Tibial artery (tissue), 4 donors: ENCODE results near the gene CXCR4.

ENCODE experiments used
- DNase-seq, 2 donors: peaks; one replicate each; pipeline ENCODE4 v3.0.0-alpha.2; 2019
- H3K27ac ChIP-seq, 2 donors: fragments of 200-600 bp; sonication (generic) in 1 of 2; 1 replicate in 1 of 2; 2 replicates in 1 of 2; pipeline ENCODE4 v1.5.1; 2018 to 2019; ENCODE audit warnings: mild to moderate bottlenecking in 1 of 2
- H3K27me3 ChIP-seq, 2 donors: fragments of 200-600 bp; sonication (generic) in 1 of 2; one replicate each; pipeline versions ENCODE4 v1.5.1 to v1.6.0; 2016 to 2019
- H3K36me3 ChIP-seq, 3 donors: fragments of 200-600 bp; sonication (generic) in 2 of 3; one replicate each; pipeline ENCODE4 v1.5.1; 2016 to 2019; ENCODE audit warnings: mild to moderate bottlenecking in 2 of 3
- H3K4me1 ChIP-seq, 4 donors: fragments of 200-600 bp; sonication (generic) in 2 of 4; 1 replicate in 3 of 4; 2 replicates in 1 of 4; pipeline ENCODE4 v1.5.1; 2016 to 2019
- H3K4me3 ChIP-seq, 2 donors: fragments of 200-600 bp; sonication (generic) in 1 of 2; 1 replicate in 1 of 2; 2 replicates in 1 of 2; pipeline ENCODE4 v1.5.1; 2018 to 2019; ENCODE audit warnings: mild to moderate bottlenecking in 2 of 2
- H3K9me3 ChIP-seq, 3 donors: fragments of 200-600 bp; sonication (generic) in 1 of 3; one replicate each; pipeline ENCODE4 v1.5.1; 2016 to 2019
- CTCF ChIP-seq, 2 experiments: fragments of 200-600 bp in 1 of 2; fragments of 450-650 bp in 1 of 2; IDR thresholded peaks; one replicate each; pipeline ENCODE4 v1.5.1; 2017 to 2019; ENCODE audit warnings: antibody characterized with exemption in 2 of 2, mild to moderate bottlenecking in 1 of 2, moderate library complexity in 1 of 2
- intact Hi-C: fragments of 100-400 bp; cut with DNase I; formaldehyde crosslinking; loops from one replicate; pipeline ENCODE4 v1.15.0; 2023; ENCODE audit warnings: low total_unique reads

Gene CXCR4

GRCh38 chr2:136139631-136140030 lies 21.7 kb upstream of the CXCR4 start:
- intact Hi-C loops: no loop called here
- no peak overlapping the region for H3K27ac ChIP-seq
- no peaks in the 10 kb centered on the region for H3K36me3 ChIP-seq
- H3K4me3 ChIP-seq: no peak overlapping the region
- H3K4me1 ChIP-seq: peaks cover 0 to 2% (median 0%) of the 10 kb centered on the region in 4 donors
- DNase-seq: no peak
- TF ChIP-seq CTCF (IDR thresholded peaks at IDR 0.05): no peak
- no peaks in the 10 kb centered on the region for H3K27me3 ChIP-seq
- H3K9me3 ChIP-seq: no peaks in the 10 kb centered on the region

GRCh38 chr2:136137982-136138381 lies 20.0 kb upstream of the CXCR4 start:
- Histone ChIP-seq H3K36me3 (no peaks in the 10 kb centered on the region), H3K4me3 (no peak overlapping the region), H3K9me3 (no peaks in the 10 kb centered on the region), H3K27me3 (no peaks in the 10 kb centered on the region), H3K4me1 (peaks cover 0 to 2% (median 0%) of the 10 kb centered on the region in 4 donors), H3K27ac (no peak overlapping the region)
- no peak for DNase-seq
- TF ChIP-seq CTCF (IDR thresholded peaks at IDR 0.05): no peak
- intact Hi-C loops: no loop called here

GRCh38 chr2:136136931-136137330 lies 19.0 kb upstream of the CXCR4 start:
- no peak overlapping the region for H3K4me3 ChIP-seq
- no peaks in the 10 kb centered on the region for H3K9me3 ChIP-seq
- intact Hi-C loops: no loop called here
- no peaks in the 10 kb centered on the region for H3K27me3 ChIP-seq
- no peaks in the 10 kb centered on the region for H3K36me3 ChIP-seq
- DNase-seq: no peak
- H3K27ac ChIP-seq: no peak overlapping the region
- TF ChIP-seq CTCF (IDR thresholded peaks at IDR 0.05): no peak
- H3K4me1 ChIP-seq: peaks cover 0 to 2% (median 0%) of the 10 kb centered on the region in 4 donors

GRCh38 chr2:136135921-136136906 lies 18.3 kb upstream of the CXCR4 start:
- TF ChIP-seq CTCF (IDR thresholded peaks at IDR 0.05): no peak
- intact Hi-C loops: no loop called here
- H3K36me3 ChIP-seq: no peaks in the 10 kb centered on the region
- H3K4me1 ChIP-seq: peaks cover 0 to 2% (median 0%) of the 10 kb centered on the region in 4 donors
- no peak for DNase-seq
- no peaks in the 10 kb centered on the region for H3K27me3 ChIP-seq
- no peak overlapping the region for H3K4me3 ChIP-seq
- no peak overlapping the region for H3K27ac ChIP-seq
- H3K9me3 ChIP-seq: no peaks in the 10 kb centered on the region

- H3K4me3 ChIP-seq: no peak overlapping the region
- intact Hi-C loops: no loop called here
- TF ChIP-seq CTCF (IDR thresholded peaks at IDR 0.05): no peak
- no peaks in the 10 kb centered on the region for H3K9me3 ChIP-seq
- no peaks in the 10 kb centered on the region for H3K27me3 ChIP-seq
- H3K27ac ChIP-seq: no peak overlapping the region
- DNase-seq: no peak
- peaks cover 0 to 2% (median 0%) of the 10 kb centered on the region in 4 donors for H3K4me1 ChIP-seq
- no peaks in the 10 kb centered on the region for H3K36me3 ChIP-seq
Observed at GRCh38 chr2:136135462-136135861, 17.5 kb upstream of the CXCR4 start.
